ENCODE measurements around the gene HSF2.

- TF ChIP-seq JUN (CRISPR knock-in tag; IDR thresholded peaks at IDR 0.05), result no peak
- TF ChIP-seq, protein P1, sequence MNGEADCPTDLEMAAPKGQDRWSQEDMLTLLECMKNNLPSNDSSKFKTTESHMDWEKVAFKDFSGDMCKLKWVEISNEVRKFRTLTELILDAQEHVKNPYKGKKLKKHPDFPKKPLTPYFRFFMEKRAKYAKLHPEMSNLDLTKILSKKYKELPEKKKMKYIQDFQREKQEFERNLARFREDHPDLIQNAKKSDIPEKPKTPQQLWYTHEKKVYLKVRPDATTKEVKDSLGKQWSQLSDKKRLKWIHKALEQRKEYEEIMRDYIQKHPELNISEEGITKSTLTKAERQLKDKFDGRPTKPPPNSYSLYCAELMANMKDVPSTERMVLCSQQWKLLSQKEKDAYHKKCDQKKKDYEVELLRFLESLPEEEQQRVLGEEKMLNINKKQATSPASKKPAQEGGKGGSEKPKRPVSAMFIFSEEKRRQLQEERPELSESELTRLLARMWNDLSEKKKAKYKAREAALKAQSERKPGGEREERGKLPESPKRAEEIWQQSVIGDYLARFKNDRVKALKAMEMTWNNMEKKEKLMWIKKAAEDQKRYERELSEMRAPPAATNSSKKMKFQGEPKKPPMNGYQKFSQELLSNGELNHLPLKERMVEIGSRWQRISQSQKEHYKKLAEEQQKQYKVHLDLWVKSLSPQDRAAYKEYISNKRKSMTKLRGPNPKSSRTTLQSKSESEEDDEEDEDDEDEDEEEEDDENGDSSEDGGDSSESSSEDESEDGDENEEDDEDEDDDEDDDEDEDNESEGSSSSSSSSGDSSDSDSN (CRISPR knock-in tag; IDR thresholded peaks at IDR 0.05), result no peak
- TF ChIP-seq PRDM10 (CRISPR knock-in tag; IDR thresholded peaks at IDR 0.05; ENCODE audit: low read depth), result no peak
- TF ChIP-seq NFE2L1 (CRISPR knock-in tag; IDR thresholded peaks at IDR 0.05; ENCODE audit: borderline replicate concordance), result no peak
- TF ChIP-seq RFX1 (IDR thresholded peaks at IDR 0.05), result no peak
- no peak for TF ChIP-seq JUND (CRISPR knock-in tag; IDR thresholded peaks at IDR 0.05)
- TF ChIP-seq, protein P2, sequence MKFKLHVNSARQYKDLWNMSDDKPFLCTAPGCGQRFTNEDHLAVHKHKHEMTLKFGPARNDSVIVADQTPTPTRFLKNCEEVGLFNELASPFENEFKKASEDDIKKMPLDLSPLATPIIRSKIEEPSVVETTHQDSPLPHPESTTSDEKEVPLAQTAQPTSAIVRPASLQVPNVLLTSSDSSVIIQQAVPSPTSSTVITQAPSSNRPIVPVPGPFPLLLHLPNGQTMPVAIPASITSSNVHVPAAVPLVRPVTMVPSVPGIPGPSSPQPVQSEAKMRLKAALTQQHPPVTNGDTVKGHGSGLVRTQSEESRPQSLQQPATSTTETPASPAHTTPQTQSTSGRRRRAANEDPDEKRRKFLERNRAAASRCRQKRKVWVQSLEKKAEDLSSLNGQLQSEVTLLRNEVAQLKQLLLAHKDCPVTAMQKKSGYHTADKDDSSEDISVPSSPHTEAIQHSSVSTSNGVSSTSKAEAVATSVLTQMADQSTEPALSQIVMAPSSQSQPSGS (CRISPR knock-in tag; IDR thresholded peaks at IDR 0.05), result no peak
- no peak for TF ChIP-seq SALL2 (CRISPR knock-in tag; IDR thresholded peaks at IDR 0.05)
- TF ChIP-seq POLR2AphosphoS2 (IDR thresholded peaks at IDR 0.05; ENCODE audit: low read depth, low read length), result no peak
- TF ChIP-seq BCL3 (CRISPR knock-in tag; IDR thresholded peaks at IDR 0.05), result no peak
- TF ChIP-seq, protein P3, sequence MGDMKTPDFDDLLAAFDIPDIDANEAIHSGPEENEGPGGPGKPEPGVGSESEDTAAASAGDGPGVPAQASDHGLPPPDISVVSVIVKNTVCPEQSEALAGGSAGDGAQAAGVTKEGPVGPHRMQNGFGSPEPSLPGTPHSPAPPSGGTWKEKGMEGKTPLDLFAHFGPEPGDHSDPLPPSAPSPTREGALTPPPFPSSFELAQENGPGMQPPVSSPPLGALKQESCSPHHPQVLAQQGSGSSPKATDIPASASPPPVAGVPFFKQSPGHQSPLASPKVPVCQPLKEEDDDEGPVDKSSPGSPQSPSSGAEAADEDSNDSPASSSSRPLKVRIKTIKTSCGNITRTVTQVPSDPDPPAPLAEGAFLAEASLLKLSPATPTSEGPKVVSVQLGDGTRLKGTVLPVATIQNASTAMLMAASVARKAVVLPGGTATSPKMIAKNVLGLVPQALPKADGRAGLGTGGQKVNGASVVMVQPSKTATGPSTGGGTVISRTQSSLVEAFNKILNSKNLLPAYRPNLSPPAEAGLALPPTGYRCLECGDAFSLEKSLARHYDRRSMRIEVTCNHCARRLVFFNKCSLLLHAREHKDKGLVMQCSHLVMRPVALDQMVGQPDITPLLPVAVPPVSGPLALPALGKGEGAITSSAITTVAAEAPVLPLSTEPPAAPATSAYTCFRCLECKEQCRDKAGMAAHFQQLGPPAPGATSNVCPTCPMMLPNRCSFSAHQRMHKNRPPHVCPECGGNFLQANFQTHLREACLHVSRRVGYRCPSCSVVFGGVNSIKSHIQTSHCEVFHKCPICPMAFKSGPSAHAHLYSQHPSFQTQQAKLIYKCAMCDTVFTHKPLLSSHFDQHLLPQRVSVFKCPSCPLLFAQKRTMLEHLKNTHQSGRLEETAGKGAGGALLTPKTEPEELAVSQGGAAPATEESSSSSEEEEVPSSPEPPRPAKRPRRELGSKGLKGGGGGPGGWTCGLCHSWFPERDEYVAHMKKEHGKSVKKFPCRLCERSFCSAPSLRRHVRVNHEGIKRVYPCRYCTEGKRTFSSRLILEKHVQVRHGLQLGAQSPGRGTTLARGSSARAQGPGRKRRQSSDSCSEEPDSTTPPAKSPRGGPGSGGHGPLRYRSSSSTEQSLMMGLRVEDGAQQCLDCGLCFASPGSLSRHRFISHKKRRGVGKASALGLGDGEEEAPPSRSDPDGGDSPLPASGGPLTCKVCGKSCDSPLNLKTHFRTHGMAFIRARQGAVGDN (CRISPR knock-in tag; IDR thresholded peaks at IDR 0.05), result no peak
- no peak for TF ChIP-seq ZNF773 (CRISPR knock-in tag; IDR thresholded peaks at IDR 0.05; ENCODE audit: borderline replicate concordance)
- no peak for TF ChIP-seq MYC (CRISPR knock-in tag; IDR thresholded peaks at IDR 0.05; ENCODE audit: borderline replicate concordance)
Measured at GRCh38 chr6:122408240-122408639, 8.8 kb downstream of the HSF2 start.
